ENCODE results near the gene NOTCH3. TPM values are rescaled to one million over a fixed set of nuclear protein-coding genes. Genes with fewer than 3 reads are reported as not detected.

Gene NOTCH3
- total RNA-seq, 1 experiment from 2014 or later: 39.4 TPM

GRCh38 chr19:15110418-15110815 lies 90.4 kb downstream of the NOTCH3 start:
- ChIA-PET RAD21 (ENCODE audit: low non-redundant PET in 1 of 2, low total read pairs in 2 of 2, uncharacterized antibody in 2 of 2, unreplicated experiment in 2 of 2) (interaction anchor here in 1 of 2 experiments (0.6 kb wide), 1 partner anchor 158 kb away, joined by 4 read pairs; no protein-coding TSS in a partner anchor), CTCF (no interaction called here), POLR2A (no interaction called here)
- no peak for DNase-seq (ENCODE audit: low read depth, low spot score)
- intact Hi-C loops (cut with micrococcal nuclease): no loop called here
- peaks cover 0 to 10% of the 10 kb centered on the region in 2 experiments; a peak in 2 of 4 replicates for H3K36me3 ChIP-seq (ENCODE audit: control insufficient read depth in 1 of 2, insufficient read depth in 2 of 2, low read length in 2 of 2)
- no peaks in the 10 kb centered on the region for H4K20me1 ChIP-seq (ENCODE audit: insufficient read depth)
- TF ChIP-seq ZNF274 (IDR thresholded peaks at IDR 0.05; ENCODE audit: low read depth, low read length) (no peak), ZFX (IDR thresholded peaks at IDR 0.05) (no peak), POLR2AphosphoS5 (IDR thresholded peaks at IDR 0.05; ENCODE audit: low read depth, low read length) (no peak), ELF1 (IDR thresholded peaks at IDR 0.05; ENCODE audit: borderline replicate concordance, low read depth) (no peak), EGR1 (IDR thresholded peaks at IDR 0.05; ENCODE audit: low read depth) (no peak), FOSL1 (IDR thresholded peaks at IDR 0.05; ENCODE audit: low read depth) (no peak), SP1 (IDR thresholded peaks at IDR 0.05; ENCODE audit: low read depth) (no peak), JUND (IDR thresholded peaks at IDR 0.05) (no peak), RAD21 (IDR thresholded peaks at IDR 0.05; ENCODE audit: low read depth) (no peak), POLR2A (IDR thresholded peaks at IDR 0.05; ENCODE audit: borderline replicate concordance, extremely low read depth, insufficient read depth, insufficient read length) (no peak), MAX (IDR thresholded peaks at IDR 0.05) (no peak), TCF7L2 (IDR thresholded peaks at IDR 0.05; ENCODE audit: borderline replicate concordance, extremely low read depth, insufficient read depth, insufficient read length) (no peak)
- H3K9me2 ChIP-seq (ENCODE audit: insufficient read depth): no peaks in the 10 kb centered on the region
- BruUV-seq (replicated peaks): no TSS peak
- H3K9me3 ChIP-seq (ENCODE audit: control insufficient read depth in 1 of 2, insufficient read depth in 1 of 2, low read depth in 1 of 2, low read length in 2 of 2): no peaks in the 10 kb centered on the region
- no peak overlapping the region for H3K9ac ChIP-seq (ENCODE audit: low read length)
- H2AFZ ChIP-seq (ENCODE audit: low read depth, low read length, poor library complexity, severe bottlenecking): no peak overlapping the region
- H3K27ac ChIP-seq (ENCODE audit: low read depth, low read length): no peak overlapping the region
- H3K79me2 ChIP-seq (ENCODE audit: insufficient read depth, low read length): no peaks in the 10 kb centered on the region
- no peak overlapping the region for H3K4me2 ChIP-seq (ENCODE audit: low read length)
- peaks cover 7 to 20% of the 10 kb centered on the region in 2 experiments; a peak in 3 of 4 replicates for H3K4me1 ChIP-seq (ENCODE audit: control insufficient read depth in 1 of 2, insufficient read depth in 2 of 2, low read length in 2 of 2)
- H3K27me3 ChIP-seq (ENCODE audit: insufficient read depth, low read length): no peaks in the 10 kb centered on the region
- no peak overlapping the region for H3K4me3 ChIP-seq (replicated peaks in 1 of 2; ENCODE audit: low read depth in 1 of 2, low read length in 2 of 2)
- ATAC-seq: no peak
